HepG2 (cell line): Measurements from ENCODE around the gene DPH6. TPM values are rescaled to one million over a fixed set of nuclear protein-coding genes. Genes with fewer than 3 reads are reported as not detected.

Experiments
- ATAC-seq: fragments of 200-7000 bp; cut with Tn5 transposase; 3 replicates; pipeline ENCODE4 v1.9.1; 2020; ENCODE audit warnings: mild to moderate bottlenecking, moderate library complexity
- BruUV-seq: library from RNA; stranded (reverse); fragments of 400-500 nt; replicated peaks from 2 replicates; lab custom pipeline; 2021; lab: Mats Ljungman, UMichigan
- CTCF ChIA-PET: fragments of 300-600 bp; formaldehyde crosslinking; extraction: SDS; loops from one replicate; lab custom pipeline; 2021; ENCODE audit warnings: low total read pairs, inconsistent platforms, low intra/inter-chr PET ratio; lab: Yijun Ruan, JAX
- POLR2A ChIA-PET: fragments of 350-600 bp; sonication (Branson Sonifier 250); formaldehyde crosslinking; loops from one replicate; lab custom pipeline; 2020; ENCODE audit warnings: antibody characterized with exemption, inconsistent platforms; lab: Yijun Ruan, JAX
- DNase-seq: peaks from one replicate; pipeline ENCODE4 v3.0.0-alpha.2; 2015; ENCODE audit warnings: low spot score
- FAIRE-seq: peaks from 3 replicates; lab custom pipeline; 2011; peaks lifted over from hg19 to GRCh38; lab: Jason Lieb, UNC
- H2AFZ ChIP-seq: one replicate; pipeline ENCODE4 v1.6.1; 2011; ENCODE audit warnings: low read length, inconsistent platforms
- H3K27ac ChIP-seq: fragments of 300-600 bp; 3 replicates; pipeline ENCODE4 v1.8.0; 2011; ENCODE audit warnings: mixed run types, mild to moderate bottlenecking, mixed read lengths, low read length, inconsistent platforms; ENCODE audit not compliant: insufficient read depth; ENCODE audit errors: extremely low read length
- H3K27me3 ChIP-seq, 2 experiments: fragments of 200-600 bp in 1 of 2; 2 replicates in 1 of 2; 3 replicates in 1 of 2; pipeline versions ENCODE4 v1.6.0 to v1.8.0; 2011; ENCODE audit warnings: low read length in 2 of 2, mild to moderate bottlenecking in 2 of 2, moderate library complexity in 2 of 2, inconsistent platforms in 1 of 2; ENCODE audit not compliant: insufficient read depth in 2 of 2, control insufficient read depth in 1 of 2
- H3K36me3 ChIP-seq, 2 experiments: fragments of 200-600 bp in 1 of 2; replicated peaks in 1 of 2; 2 replicates in 1 of 2; 3 replicates in 1 of 2; pipeline versions ENCODE4 v1.5.1 to v1.8.0; 2011; ENCODE audit warnings: low read length in 2 of 2, inconsistent platforms in 1 of 2; ENCODE audit not compliant: insufficient read depth in 2 of 2, control insufficient read depth in 1 of 2
- H3K4me1 ChIP-seq: 2 replicates; pipeline ENCODE4 v1.5.1; 2012; ENCODE audit warnings: low read length, inconsistent platforms; ENCODE audit not compliant: insufficient read depth
- H3K4me2 ChIP-seq: 2 replicates; pipeline ENCODE4 v1.6.0; 2011; ENCODE audit warnings: low read depth, low read length, inconsistent platforms
- H3K4me3 ChIP-seq, 3 experiments: fragments of 200-600 bp in 1 of 3; sonication (generic), shearing (Covaris generic) in 1 of 3; replicated peaks in 1 of 3; 2 replicates each; pipeline ENCODE4 v1.5.1; 2011 to 2016; ENCODE audit warnings: low read length in 3 of 3, inconsistent platforms in 2 of 3, low read depth in 2 of 3, mild to moderate bottlenecking in 2 of 3, control low read depth in 1 of 3, mixed read lengths in 1 of 3; ENCODE audit not compliant: insufficient read depth in 1 of 3
- H3K79me2 ChIP-seq: one replicate; pipeline ENCODE4 v1.6.1; 2011; ENCODE audit warnings: low read length, inconsistent platforms; ENCODE audit not compliant: insufficient read depth
- H3K9ac ChIP-seq: 2 replicates; pipeline ENCODE4 v1.6.0; 2011; ENCODE audit warnings: mild to moderate bottlenecking, low read depth, low read length, inconsistent platforms; ENCODE audit not compliant: insufficient read depth
- H3K9me3 ChIP-seq: 2 replicates; pipeline ENCODE4 v1.5.1; 2012; ENCODE audit warnings: mild to moderate bottlenecking, low read length
- H4K20me1 ChIP-seq: 2 replicates; pipeline ENCODE4 v1.6.0; 2011; ENCODE audit warnings: inconsistent platforms, mild to moderate bottlenecking, low read length, moderate library complexity; ENCODE audit not compliant: insufficient read depth
- ATF7 ChIP-seq, 2 experiments: fragments of 450-650 bp in 1 of 2; sonication (generic) in 1 of 2; formaldehyde crosslinking in 1 of 2; IDR thresholded peaks; 2 replicates each; pipeline versions ENCODE4 v1.4.0 to v1.6.1; 2016 to 2020; ENCODE audit warnings: antibody characterized with exemption in 1 of 2, mild to moderate bottlenecking in 1 of 2, missing genetic modification reagents in 1 of 2
- BRF2 ChIP-seq: sonication (generic); formaldehyde crosslinking; IDR thresholded peaks from 2 replicates; pipeline ENCODE4 v1.8.1; 2022; ENCODE audit warnings: mild to moderate bottlenecking, missing genetic modification reagents
- KLF6 ChIP-seq: IDR thresholded peaks from 2 replicates; pipeline ENCODE4 v1.8.0; 2016; ENCODE audit warnings: missing biosample characterization, missing genetic modification reagents
- MLXIP ChIP-seq: sonication (generic); formaldehyde crosslinking; IDR thresholded peaks from 2 replicates; pipeline ENCODE4 v1.9.0; 2021; ENCODE audit warnings: missing genetic modification reagents, borderline replicate concordance
- NKX3-1 ChIP-seq: sonication (generic); formaldehyde crosslinking; IDR thresholded peaks from 2 replicates; pipeline ENCODE4 v1.5.0; 2020; ENCODE audit warnings: missing genetic modification reagents
- PLSCR1 ChIP-seq: sonication (generic); formaldehyde crosslinking; IDR thresholded peaks from 2 replicates; pipeline ENCODE4 v1.5.0; 2020; ENCODE audit warnings: missing genetic modification reagents, mild to moderate bottlenecking, borderline replicate concordance
- POLR2A ChIP-seq, 2 experiments: IDR thresholded peaks; 2 replicates each; pipeline ENCODE4 v1.6.1; 2011; ENCODE audit warnings: low read depth in 2 of 2, low read length in 2 of 2, mild to moderate bottlenecking in 1 of 2, moderate library complexity in 1 of 2; ENCODE audit not compliant: insufficient read depth in 1 of 2
- PRDM15 ChIP-seq: sonication (generic); formaldehyde crosslinking; IDR thresholded peaks from 2 replicates; pipeline ENCODE4 v1.4.0; 2020; ENCODE audit warnings: missing genetic modification reagents
- SRY ChIP-seq: sonication (generic); formaldehyde crosslinking; IDR thresholded peaks from 2 replicates; pipeline ENCODE4 v1.8.0; 2022; ENCODE audit warnings: mild to moderate bottlenecking, missing genetic modification reagents
- THRA ChIP-seq: sonication (generic); formaldehyde crosslinking; IDR thresholded peaks from 2 replicates; pipeline ENCODE4 v1.4.0; 2020; ENCODE audit warnings: missing genetic modification reagents, borderline replicate concordance
- ZBTB20 ChIP-seq: sonication (generic); formaldehyde crosslinking; IDR thresholded peaks from 2 replicates; pipeline ENCODE4 v1.8.1; 2023; ENCODE audit warnings: missing genetic modification reagents, low read depth, mild to moderate bottlenecking, borderline replicate concordance
- ZNF34 ChIP-seq: sonication (generic); formaldehyde crosslinking; IDR thresholded peaks from 2 replicates; pipeline ENCODE4 v1.4.0; 2020; ENCODE audit warnings: mild to moderate bottlenecking, missing genetic modification reagents, borderline replicate concordance
- ZNF724P ChIP-seq: sonication (generic); formaldehyde crosslinking; IDR thresholded peaks from 2 replicates; pipeline ENCODE4 v1.8.0; 2022; ENCODE audit warnings: missing genetic modification reagents, borderline replicate concordance
- ZNF737 ChIP-seq: sonication (generic); formaldehyde crosslinking; IDR thresholded peaks from 2 replicates; pipeline ENCODE4 v1.5.0; 2020; ENCODE audit warnings: missing genetic modification reagents, mild to moderate bottlenecking, borderline replicate concordance
- WGBS: methylation state at CpG from one replicate; pipeline ENCODE4 v1.1.6; 2017; ENCODE audit warnings: low lambda C conversion rate; 5-methylcytosine and 5-hydroxymethylcytosine counted together
- in situ Hi-C: cut with HindIII; loops from 2 replicates; pipeline ENCODE4 v1.10.0; 2017; ENCODE audit warnings: low pct_unique_long_range_greater_than_20kb; ENCODE audit not compliant: extremely low pct_ligation_motif_present
- intact Hi-C: fragments of 100-400 bp; cut with micrococcal nuclease; formaldehyde crosslinking; loops from one replicate; pipeline ENCODE4 v1.10.0; 2022; ENCODE audit not compliant: unreplicated experiment
- polyA plus RNA-seq, 8 experiments: library from polyadenylated mRNA; depleted of rRNA in 3 of 8; stranded (reverse) in 7 of 8; unstranded in 1 of 8; fragments of >200 nt; fragmentation: Illumina TruSeq in 4 of 8; extraction: Trizol in 4 of 8; gene quantifications; 2 replicates each; pipeline versions ENCODE4 v1.2.1 to v1.2.3, GENCODE V29; 2011 to 2016; ENCODE audit warnings: low read depth in 4 of 8, missing spikeins in 1 of 8, mixed read lengths in 1 of 8; ENCODE audit not compliant: insufficient read depth in 1 of 8
- total RNA-seq, 5 experiments: library from RNA; depleted of rRNA; stranded (reverse); fragments of >200 nt; fragmentation: Illumina TruSeq; extraction: Trizol; gene quantifications; 2 replicates each; pipeline ENCODE4 v1.2.3, GENCODE V29; 2016; ENCODE audit warnings: low read depth in 1 of 5

DPH6 gene
- total and polyA plus RNA-seq, 2 of the 13 experiments (the other 11 are each of a cell fraction or from before 2014, with no cell fraction given): 10.2 to 25.8 TPM

- no peak overlapping the region for H3K4me2 ChIP-seq
- ChIA-PET POLR2A (no interaction called here), CTCF (no interaction called here)
- 100% methylated on average over 4 of the region's 4 CpGs for WGBS
- TF ChIP-seq SRY (CRISPR knock-in tag) (no peak), THRA (CRISPR knock-in tag) (no peak), PRDM15 (CRISPR knock-in tag) (no peak), NKX3-1 (CRISPR knock-in tag) (no peak), ZNF737 (CRISPR knock-in tag) (no peak), ZNF34 (CRISPR knock-in tag) (no peak), POLR2A (IDR thresholded peaks at IDR 0.05; ENCODE audit: insufficient read depth in 1 of 2, low read depth in 2 of 2, low read length in 2 of 2) (no peak), ZBTB20 (CRISPR knock-in tag) (no peak), ATF7 (IDR thresholded peaks at IDR 0.05) (no peak), ATF7 (CRISPR knock-in tag; IDR thresholded peaks at IDR 0.05) (no peak), PLSCR1 (CRISPR knock-in tag) (no peak), ZNF724P (CRISPR knock-in tag) (no peak), KLF6 (CRISPR knock-in tag) (no peak), BRF2 (CRISPR knock-in tag) (no peak), MLXIP (CRISPR knock-in tag) (no peak)
- no peak overlapping the region for H3K9ac ChIP-seq
- FAIRE-seq (no peak), DNase-seq (no peak), ATAC-seq (no peak)
- intact Hi-C loops: no loop called here
- no peaks in the 10 kb centered on the region for H3K4me1 ChIP-seq
- no peaks in the 10 kb centered on the region for H3K36me3 ChIP-seq
- H3K27me3 ChIP-seq: no peaks in the 10 kb centered on the region
- no peaks in the 10 kb centered on the region for H4K20me1 ChIP-seq
- no peak overlapping the region for H3K4me3 ChIP-seq
- no peaks in the 10 kb centered on the region for H3K79me2 ChIP-seq
- H3K9me3 ChIP-seq: no peaks in the 10 kb centered on the region
- BruUV-seq: no TSS peak
- in situ Hi-C loops: no loop called here
- no peak overlapping the region for H2AFZ ChIP-seq
- no peak overlapping the region for H3K27ac ChIP-seq
These were observed 46.2 kb downstream of the DPH6 start for GRCh38 chr15:35499723-35500122.
